Cardiac septum (tissue), 1 donor: ENCODE data around the gene RUFY1. TPM values are rescaled to one million over a fixed set of nuclear protein-coding genes. Genes with fewer than 3 reads are reported as not detected.
A peak's percentile ranks its signal among the peaks of the same experiment; 100 is the strongest.
"Not testable (repeated sequence)": the region's sequence is repeated elsewhere in the genome, so short reads cannot be mapped to it uniquely, and the experiment has no call there.

Experiments
- DNase-seq: peaks from one replicate; pipeline ENCODE4 v3.0.0-alpha.2; 2020; ENCODE audit warnings: low spot score
- intact Hi-C: fragments of 100-400 bp; cut with DNase I; formaldehyde crosslinking; loops from one replicate; pipeline ENCODE4 v1.14.0; 2022
- total RNA-seq: library from RNA; stranded (reverse); fragmentation: NEBNext Ultra II Directional; extraction: Animal tissue kit (Norgen Biotek cat#: 25700); gene quantifications from one replicate; pipeline ENCODE4 v1.2.1, GENCODE V29; 2021
- donor health status: DM: no; HTN: no; CAD: no.

The RUFY1 gene
- total RNA-seq, 1 donor from 2014 or later: 24.7 TPM

- intact Hi-C loops: no loop called here
Observed at GRCh38 chr5:179617930-179618329, 67.6 kb downstream of the RUFY1 start.

GRCh38 chr5:179618923-179619554, 68.7 kb downstream of the RUFY1 start:
- intact Hi-C loops: no loop called here
- DNase-seq: no peak

More at GRCh38 chr5:179617930-179618329, 67.6 kb downstream of the RUFY1 start:
- no peak for DNase-seq

- DNase-seq: no peak
- intact Hi-C loops: loop anchor here (5.0 kb wide), 1 partner anchor 62 kb away; no protein-coding TSS in a partner anchor
Observed at GRCh38 chr5:179619776-179620175, 69.4 kb downstream of the RUFY1 start.

GRCh38 chr5:179620293-179620692, 69.9 kb downstream of the RUFY1 start:
- intact Hi-C loops: loop anchor here (5.0 kb wide), 1 partner anchor 63 kb away; no protein-coding TSS in a partner anchor
- DNase-seq: no peak

GRCh38 chr5:179620703-179621350, 70.5 kb downstream of the RUFY1 start:
- no peak for DNase-seq
- intact Hi-C loops: loop anchor here (5.0 kb wide), 1 partner anchor 64 kb away; no protein-coding TSS in a partner anchor

GRCh38 chr5:179621551-179622214, 71.3 kb downstream of the RUFY1 start:
- intact Hi-C loops: loop anchor here (5.0 kb wide), 1 partner anchor 64 kb away; no protein-coding TSS in a partner anchor
- DNase-seq: no peak

- DNase-seq: peak; percentile 99
- intact Hi-C loops: loop anchor here (5.0 kb wide), 1 partner anchor 66 kb away; no protein-coding TSS in a partner anchor
Observed at GRCh38 chr5:179623003-179623905, 72.9 kb downstream of the RUFY1 start, which contains the start of gene HNRNPH1. TSS of gene HNRNPH1 (minus strand) at chr5:179623671. CDS start at chr5:179623133, 538 bp downstream.

- DNase-seq: no peak
- intact Hi-C loops: loop anchor here (5.0 kb wide), 1 partner anchor 67 kb away; no protein-coding TSS in a partner anchor
Observed at GRCh38 chr5:179623906-179624741, 73.8 kb downstream of the RUFY1 start.

- intact Hi-C loops: loop anchor here (5.0 kb wide), 1 partner anchor 68 kb away; no protein-coding TSS in a partner anchor
- no peak for DNase-seq
Observed at GRCh38 chr5:179624841-179625271, 74.5 kb downstream of the RUFY1 start.

- intact Hi-C loops, DNase-seq: not testable (repeated sequence)
Observed at GRCh38 chr5:179633501-179634369, 83.4 kb downstream of the RUFY1 start.

- intact Hi-C loops, DNase-seq: not testable (repeated sequence)
Observed at GRCh38 chr5:179634370-179635172, 84.2 kb downstream of the RUFY1 start.

GRCh38 chr5:179639296-179639695, 88.9 kb downstream of the RUFY1 start:
- intact Hi-C loops, DNase-seq: not testable (repeated sequence)

GRCh38 chr5:179641745-179642144, 91.4 kb downstream of the RUFY1 start:
- intact Hi-C loops, DNase-seq: not testable (repeated sequence)

- DNase-seq: peak; percentile 54
- intact Hi-C loops: not testable (repeated sequence)
Observed at GRCh38 chr5:179642626-179643025, 92.3 kb downstream of the RUFY1 start.

- peak; percentile 64 for DNase-seq
- intact Hi-C loops: not testable (repeated sequence)
Observed at GRCh38 chr5:179643141-179643920, 93.0 kb downstream of the RUFY1 start.

GRCh38 chr5:179644766-179645165, 94.4 kb downstream of the RUFY1 start:
- intact Hi-C loops, DNase-seq: not testable (repeated sequence)
